Prostate gland (tissue), 2 donors: ENCODE measurements around the gene RNF181. TPM values are rescaled to one million over a fixed set of nuclear protein-coding genes. Genes with fewer than 3 reads are reported as not detected.
A peak's percentile ranks its signal among the peaks of the same experiment; 100 is the strongest.

Source experiments
- DNase-seq: peaks from one replicate; pipeline ENCODE4 v3.0.0-alpha.2; 2019; ENCODE audit warnings: low spot score
- H3K27ac ChIP-seq, 2 donors: fragments of 200-600 bp; sonication (generic); 2 replicates each; pipeline ENCODE4 v1.5.1; 2017 to 2019
- H3K27me3 ChIP-seq: fragments of 200-600 bp; sonication (generic); replicated peaks from 2 replicates; pipeline ENCODE4 v1.5.1; 2019; ENCODE audit not compliant: insufficient read depth
- H3K36me3 ChIP-seq, 2 donors: fragments of 200-600 bp; sonication (generic); 1 replicate in 1 of 2; 2 replicates in 1 of 2; pipeline versions ENCODE4 v1.5.1 to v1.8.1; 2017 to 2019
- H3K4me1 ChIP-seq: fragments of 200-600 bp; sonication (generic); replicated peaks from 2 replicates; pipeline ENCODE4 v1.5.1; 2019
- H3K4me3 ChIP-seq, 2 donors: fragments of 200-600 bp; sonication (generic); 2 replicates each; pipeline ENCODE4 v1.5.1; 2017 to 2019
- H3K9me3 ChIP-seq: fragments of 200-600 bp; sonication (generic); 2 replicates; pipeline ENCODE4 v1.5.1; 2017
- CTCF ChIP-seq, 4 experiments: fragments of 200-600 bp in 2 of 4; fragments of 450-650 bp in 2 of 4; sonication (generic) in 2 of 4; IDR thresholded peaks; 1 replicate in 3 of 4; 2 replicates in 1 of 4; pipeline ENCODE4 v1.5.1; 2016 to 2019; ENCODE audit warnings: antibody characterized with exemption in 4 of 4, mild to moderate bottlenecking in 2 of 4, moderate library complexity in 2 of 4
- POLR2A ChIP-seq: fragments of 450-650 bp; IDR thresholded peaks from one replicate; pipeline ENCODE4 v1.6.1; 2016; ENCODE audit warnings: antibody characterized with exemption, mild to moderate bottlenecking
- POLR2AphosphoS5 ChIP-seq: sonication (generic); formaldehyde crosslinking; IDR thresholded peaks from one replicate; pipeline ENCODE4 v1.6.1; 2017; ENCODE audit warnings: antibody characterized with exemption
- WGBS: methylation state at CpG from one replicate; pipeline ENCODE4 v1.1.5; 2018; 5-methylcytosine and 5-hydroxymethylcytosine counted together
- intact Hi-C: fragments of 100-400 bp; cut with DNase I; formaldehyde crosslinking; loops from one replicate; pipeline ENCODE4 v1.14.2; 2022
- total RNA-seq, 2 donors: library from RNA; depleted of rRNA; stranded (reverse); fragments of >200 nt; gene quantifications; one replicate each; pipeline ENCODE4 v1.1.0, GENCODE V29; 2016

The RNF181 gene
- total RNA-seq, 2 donors from 2014 or later, result 161 to 201 TPM

DNA sequence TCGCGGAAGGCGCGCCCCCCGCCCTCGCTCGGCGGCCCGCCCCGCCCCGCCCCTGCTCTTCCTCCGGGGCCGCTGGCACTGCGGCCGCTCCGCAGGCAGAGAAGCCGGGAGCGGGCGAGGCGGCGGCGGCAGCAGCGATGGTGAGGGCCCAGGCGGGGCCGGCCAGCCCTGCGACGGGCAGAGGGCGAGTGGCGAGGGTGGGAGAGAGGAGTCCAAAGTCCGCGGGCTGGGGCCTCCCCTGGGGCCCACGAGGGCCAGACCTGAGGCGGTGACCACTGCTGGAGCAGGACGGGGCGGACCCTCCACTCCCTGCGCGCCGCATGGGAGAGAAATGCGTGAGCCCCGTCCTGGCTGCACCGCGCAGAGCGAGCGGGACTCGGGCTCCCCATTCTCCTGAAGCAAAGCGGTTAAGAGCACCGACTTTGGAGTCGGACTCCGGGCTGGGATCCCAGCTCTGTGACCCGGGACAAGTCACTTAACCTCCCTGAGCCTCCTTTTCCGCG is 11.1 kb upstream of the RNF181 start, which contains the start of gene VAMP5:
Gene VAMP5 (plus strand): TSS at position 78 of the 503 bp plus-strand sequence. CDS start 60 bp downstream, at position 138.
- no peak for DNase-seq
- intact Hi-C loops, result no loop called here
- no peaks in the 10 kb centered on the region for H3K27me3 ChIP-seq
- H3K4me1 ChIP-seq, result peaks cover 13% of the 10 kb centered on the region
- H3K27ac ChIP-seq, result peak within 1 kb of the TSS; percentile 76 to 86
- 17% methylated on average over 25 of the region's 52 CpGs for WGBS
- no peak for TF ChIP-seq POLR2A
- H3K4me3 ChIP-seq, result peak within 1 kb of the TSS; percentile 42 to 43
- no peaks in the 10 kb centered on the region for H3K9me3 ChIP-seq
- H3K36me3 ChIP-seq, result no peaks in the 10 kb centered on the region

DNA sequence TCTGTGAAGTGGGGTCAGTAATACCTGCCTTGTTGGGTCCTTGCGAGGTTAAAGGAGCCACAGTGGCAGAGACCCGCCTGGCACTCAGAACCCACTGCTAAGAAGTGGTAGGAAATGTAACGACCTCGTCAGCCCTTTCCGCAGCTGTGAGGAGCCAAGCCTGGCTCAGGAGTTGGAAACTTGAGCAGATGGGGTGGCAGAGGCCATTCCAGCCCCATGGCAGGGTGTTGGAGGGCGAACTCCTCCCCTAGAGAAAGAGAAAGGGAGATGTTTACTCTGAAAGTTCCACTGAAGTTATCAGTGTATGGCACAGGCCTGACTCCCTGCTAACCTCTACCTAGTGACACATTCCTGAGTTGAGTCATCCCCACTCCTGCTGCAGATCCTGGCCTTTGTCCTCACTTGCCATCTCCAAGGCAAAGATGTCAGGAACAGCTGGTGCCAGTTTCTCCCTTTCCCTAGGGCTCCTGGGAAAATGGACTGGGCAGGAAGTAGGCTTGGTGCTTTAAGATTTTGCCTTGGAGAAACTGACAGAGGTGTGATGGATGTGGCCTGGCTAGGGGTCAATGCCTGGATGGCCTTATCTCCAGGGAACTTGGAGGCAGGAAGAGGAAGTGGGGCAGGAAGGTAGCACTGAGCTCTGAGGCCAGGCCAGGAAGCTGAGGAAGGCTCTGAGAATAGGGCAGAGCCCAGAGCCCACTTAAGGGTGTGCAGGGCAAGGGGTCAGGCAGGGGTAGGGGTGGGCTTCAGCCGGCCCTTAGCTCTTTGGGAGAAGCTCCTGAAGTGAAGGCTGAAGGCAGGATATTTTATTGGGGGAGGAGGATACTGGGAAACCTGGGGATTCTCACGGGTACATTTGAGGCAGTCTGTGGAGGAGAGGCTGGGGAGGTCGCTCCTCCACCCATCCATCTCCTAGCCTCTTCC is 10.4 kb upstream of the RNF181 start:
- no peak for TF ChIP-seq POLR2A
- TF ChIP-seq POLR2AphosphoS5, result peak; percentile 66
- TF ChIP-seq CTCF (IDR thresholded peaks at IDR 0.05), result no peak
- Histone ChIP-seq H3K4me3 (peak overlapping the region; percentile 42 to 43), H3K4me1 (peaks cover 10% of the 10 kb centered on the region), H3K27ac (peak overlapping the region; percentile 76 to 86), H3K36me3 (no peaks in the 10 kb centered on the region), H3K27me3 (no peaks in the 10 kb centered on the region), H3K9me3 (no peaks in the 10 kb centered on the region)
- intact Hi-C loops, result no loop called here
- WGBS, result 27% methylated on average over 9 of the region's 9 CpGs
- DNase-seq, result peak; percentile 56

GRCh38 chr2:85585781-85586105 is 9.8 kb upstream of the RNF181 start:
- no peak for DNase-seq
- intact Hi-C loops, result no loop called here
- H3K4me1 ChIP-seq, result peaks cover 9% of the 10 kb centered on the region
- peak overlapping the region; percentile 76 to 86 for H3K27ac ChIP-seq
- H3K9me3 ChIP-seq, result no peaks in the 10 kb centered on the region
- H3K4me3 ChIP-seq, result no peak overlapping the region
- no peaks in the 10 kb centered on the region for H3K36me3 ChIP-seq
- WGBS, result 75% methylated on average over 1 of the region's 1 CpG
- TF ChIP-seq POLR2A, result no peak
- no peak for TF ChIP-seq CTCF (IDR thresholded peaks at IDR 0.05)
- TF ChIP-seq POLR2AphosphoS5, result no peak
- no peaks in the 10 kb centered on the region for H3K27me3 ChIP-seq

- H3K4me1 ChIP-seq, result peaks cover 9% of the 10 kb centered on the region
- 81% methylated on average over 4 of the region's 4 CpGs for WGBS
- intact Hi-C loops, result no loop called here
Measured at GRCh38 chr2:85588236-85588635, 7.3 kb upstream of the RNF181 start.

DNA sequence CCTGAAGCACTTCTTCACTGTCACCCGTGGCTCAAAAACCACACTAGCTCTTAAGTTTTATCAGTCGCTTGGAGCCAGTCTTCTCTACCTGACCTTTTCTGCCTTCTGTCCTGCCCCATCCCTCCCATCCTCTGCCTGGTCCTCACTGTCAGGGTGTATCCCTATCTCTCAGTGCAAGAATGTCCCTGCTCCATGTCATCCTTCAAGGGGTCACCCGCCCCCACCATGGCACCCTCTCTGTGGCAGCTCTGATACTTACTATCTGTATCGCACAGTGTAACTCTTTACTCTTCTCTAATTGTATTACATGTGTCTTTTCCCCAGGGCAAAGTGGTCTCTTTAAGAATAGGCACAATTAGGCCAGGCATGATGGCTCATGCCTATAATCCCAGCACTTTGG is 6.9 kb upstream of the RNF181 start:
- 80% methylated on average over 4 of the region's 4 CpGs for WGBS
- intact Hi-C loops, result no loop called here
- TF ChIP-seq POLR2A (no peak), CTCF (IDR thresholded peaks at IDR 0.05) (no peak), POLR2AphosphoS5 (no peak)
- H3K27ac ChIP-seq, result peak overlapping the region; percentile 45 to 49
- no peaks in the 10 kb centered on the region for H3K9me3 ChIP-seq
- no peak overlapping the region for H3K4me3 ChIP-seq
- DNase-seq, result no peak
- no peaks in the 10 kb centered on the region for H3K27me3 ChIP-seq
- no peaks in the 10 kb centered on the region for H3K36me3 ChIP-seq
- peaks cover 8% of the 10 kb centered on the region for H3K4me1 ChIP-seq

More at GRCh38 chr2:85588236-85588635, 7.3 kb upstream of the RNF181 start:
- no peak for DNase-seq
- Histone ChIP-seq H3K36me3 (no peaks in the 10 kb centered on the region), H3K9me3 (no peaks in the 10 kb centered on the region), H3K27me3 (no peaks in the 10 kb centered on the region), H3K27ac (peak overlapping the region; percentile 45 to 49), H3K4me3 (no peak overlapping the region)
- TF ChIP-seq CTCF (IDR thresholded peaks at IDR 0.05) (no peak), POLR2A (no peak), POLR2AphosphoS5 (no peak)
